Ascending aorta (tissue), 2 donors: Measurements from ENCODE around the gene UGT1A7. TPM values are rescaled to one million over a fixed set of nuclear protein-coding genes. Genes with fewer than 3 reads are reported as not detected.
"Not testable (repeated sequence)": the region's sequence is repeated elsewhere in the genome, so short reads cannot be mapped to it uniquely, and the experiment has no call there.

Experiments used
- DNase-seq, 2 donors: peaks; one replicate each; pipeline ENCODE4 v3.0.0-alpha.2; 2019; ENCODE audit warnings: low spot score in 2 of 2
- H3K27ac ChIP-seq, 2 donors: fragments of 200-600 bp; sonication (generic); one replicate each; pipeline ENCODE4 v1.5.1; 2016 to 2017; ENCODE audit warnings: mild to moderate bottlenecking in 1 of 2
- H3K27me3 ChIP-seq: fragments of 200-600 bp; sonication (generic); one replicate; pipeline ENCODE4 v1.5.1; 2017
- H3K36me3 ChIP-seq, 2 donors: fragments of 200-600 bp; sonication (generic); one replicate each; pipeline ENCODE4 v1.5.1; 2016
- H3K4me1 ChIP-seq, 2 donors: fragments of 200-600 bp; sonication (generic); one replicate each; pipeline ENCODE4 v1.5.1; 2016 to 2017; ENCODE audit warnings: mild to moderate bottlenecking in 1 of 2
- H3K4me3 ChIP-seq, 2 donors: fragments of 200-600 bp; sonication (generic); one replicate each; pipeline ENCODE4 v1.5.1; 2016 to 2017; ENCODE audit warnings: mild to moderate bottlenecking in 1 of 2
- H3K9me3 ChIP-seq, 2 donors: fragments of 200-600 bp; sonication (generic); one replicate each; pipeline ENCODE4 v1.5.1; 2016
- CTCF ChIP-seq, 3 experiments: fragments of 200-600 bp in 2 of 3; fragments of 450-650 bp in 1 of 3; sonication (generic) in 2 of 3; IDR thresholded peaks; one replicate each; pipeline ENCODE4 v1.5.1; 2016 to 2019; ENCODE audit warnings: antibody characterized with exemption in 3 of 3, mild to moderate bottlenecking in 1 of 3, moderate library complexity in 1 of 3
- intact Hi-C: fragments of 100-400 bp; cut with DNase I; formaldehyde crosslinking; loops from one replicate; pipeline ENCODE4 v1.15.1; 2023
- total RNA-seq: library from RNA; depleted of rRNA; stranded (reverse); fragments of >200 nt; gene quantifications from one replicate; pipeline ENCODE4 v1.1.0, GENCODE V29; 2016

UGT1A7 gene
- total RNA-seq, 1 donor from 2014 or later: not detected

- no peak overlapping the region for H3K4me3 ChIP-seq
- intact Hi-C loops: no loop called here
- no peak for TF ChIP-seq CTCF (IDR thresholded peaks at IDR 0.05)
- no peak for DNase-seq
- H3K27ac ChIP-seq: no peak overlapping the region
- no peaks in the 10 kb centered on the region for H3K9me3 ChIP-seq
- no peaks in the 10 kb centered on the region for H3K36me3 ChIP-seq
- peaks cover 0 to 3% of the 10 kb centered on the region in 2 donors for H3K4me1 ChIP-seq
- no peaks in the 10 kb centered on the region for H3K27me3 ChIP-seq
Measured at GRCh38 chr2:233700028-233700635, 18.4 kb downstream of the UGT1A7 start.

GRCh38 chr2:233700842-233701241 lies 19.1 kb downstream of the UGT1A7 start:
- H3K9me3 ChIP-seq, intact Hi-C loops, H3K36me3 ChIP-seq, H3K27ac ChIP-seq, H3K4me1 ChIP-seq, H3K4me3 ChIP-seq, H3K27me3 ChIP-seq, DNase-seq: not testable (repeated sequence)

GRCh38 chr2:233702238-233702637 lies 20.5 kb downstream of the UGT1A7 start:
- TF ChIP-seq CTCF (IDR thresholded peaks at IDR 0.05): no peak
- no peak for DNase-seq
- intact Hi-C loops: no loop called here

GRCh38 chr2:233705911-233706506 lies 24.3 kb downstream of the UGT1A7 start:
- Histone ChIP-seq H3K27me3 (no peaks in the 10 kb centered on the region), H3K27ac (no peak overlapping the region), H3K4me3 (no peak overlapping the region), H3K9me3 (no peaks in the 10 kb centered on the region), H3K4me1 (no peaks in the 10 kb centered on the region), H3K36me3 (no peaks in the 10 kb centered on the region)
- DNase-seq: no peak
- intact Hi-C loops: no loop called here
- TF ChIP-seq CTCF (IDR thresholded peaks at IDR 0.05): no peak

More at GRCh38 chr2:233702238-233702637, 20.5 kb downstream of the UGT1A7 start:
- no peak overlapping the region for H3K27ac ChIP-seq
- peaks cover 0 to 3% of the 10 kb centered on the region in 2 donors for H3K4me1 ChIP-seq
- no peaks in the 10 kb centered on the region for H3K27me3 ChIP-seq
- H3K36me3 ChIP-seq: no peaks in the 10 kb centered on the region
- H3K4me3 ChIP-seq: no peak overlapping the region
- no peaks in the 10 kb centered on the region for H3K9me3 ChIP-seq

GRCh38 chr2:233706720-233707119 lies 25.0 kb downstream of the UGT1A7 start:
- no peaks in the 10 kb centered on the region for H3K27me3 ChIP-seq
- no peak overlapping the region for H3K27ac ChIP-seq
- DNase-seq: no peak
- H3K9me3 ChIP-seq: no peaks in the 10 kb centered on the region
- TF ChIP-seq CTCF (IDR thresholded peaks at IDR 0.05): no peak
- H3K36me3 ChIP-seq: no peaks in the 10 kb centered on the region
- H3K4me3 ChIP-seq: no peak overlapping the region
- intact Hi-C loops: no loop called here
- no peaks in the 10 kb centered on the region for H3K4me1 ChIP-seq

- Histone ChIP-seq H3K9me3 (no peaks in the 10 kb centered on the region), H3K36me3 (no peaks in the 10 kb centered on the region), H3K27me3 (no peaks in the 10 kb centered on the region), H3K4me3 (no peak overlapping the region), H3K27ac (no peak overlapping the region), H3K4me1 (no peaks in the 10 kb centered on the region)
- no peak for DNase-seq
- intact Hi-C loops: no loop called here
- TF ChIP-seq CTCF (IDR thresholded peaks at IDR 0.05): no peak
Measured at GRCh38 chr2:233707940-233708644, 26.4 kb downstream of the UGT1A7 start.
